Measurements from ENCODE around the gene UBL7. TPM values are rescaled to one million over a fixed set of nuclear protein-coding genes. Genes with fewer than 3 reads are reported as not detected.

UBL7 gene
- total RNA-seq, 1 experiment from 2014 or later = 47.5 TPM

GRCh38 chr15:74418575-74419338 lies 42.2 kb downstream of the UBL7 start:
- H3K14ac ChIP-seq (ENCODE audit: insufficient read depth, low read length) = no peak overlapping the region
- no peak overlapping the region for H4K5ac ChIP-seq (ENCODE audit: insufficient read length, low read depth, low read length)
- no peak overlapping the region for H3K18ac ChIP-seq (ENCODE audit: insufficient read length, low read depth, low read length)
- no peak overlapping the region for H3T11ph ChIP-seq (ENCODE audit: low read length)
- no peak overlapping the region for H4K91ac ChIP-seq (ENCODE audit: insufficient read length, low read depth, low read length)
- H3K9me3 ChIP-seq (ENCODE audit: control insufficient read depth, low read depth, low read length) = no peaks in the 10 kb centered on the region
- H3K9ac ChIP-seq (ENCODE audit: extremely low read depth, insufficient read length, low read length) = no peak overlapping the region
- H2BK5ac ChIP-seq (ENCODE audit: insufficient read length, low read length) = no peak overlapping the region
- DNase-seq = no peak
- no peaks in the 10 kb centered on the region for H3K79me1 ChIP-seq (ENCODE audit: insufficient read depth, low read depth, low read length, poor library complexity, severe bottlenecking)
- no peak overlapping the region for H3K27ac ChIP-seq (ENCODE audit: insufficient read length, low read depth, low read length)
- TF ChIP-seq CTCF (conservative IDR thresholded peaks at IDR 0.05) = no peak
- Mint-ChIP-seq H3K27ac (peak overlapping the region in 2 of 3 experiments; percentile 40 to 57; a peak in 2 of 7 replicates), H3K9me3 (no peaks in the 10 kb centered on the region), H3K36me3 (ENCODE audit: insufficient read depth in 1 of 3, low read depth in 3 of 3) (peaks cover 6 to 10% (median 9%) of the 10 kb centered on the region in 3 experiments), H3K4me1 (peaks cover 28 to 34% of the 10 kb centered on the region in 2 experiments), H3K27me3 (ENCODE audit: low read depth) (no peaks in the 10 kb centered on the region; the same call in 1 of the 2 replicates), H3K4me3 (no peak overlapping the region)
- peaks cover 6% of the 10 kb centered on the region; the same call in 1 of the 2 replicates for H3K4me1 ChIP-seq (ENCODE audit: insufficient read depth, low read length)
- no peaks in the 10 kb centered on the region for H4K20me1 ChIP-seq (ENCODE audit: control insufficient read depth, insufficient read depth, insufficient read length)
- WGBS (ENCODE audit: extremely low coverage, insufficient read length, low lambda C conversion rate) = no CpG with 5 or more reads among the region's 16 CpGs
- no peak overlapping the region for H3K56ac ChIP-seq (ENCODE audit: insufficient read length, low read depth, low read length)
- H2BK120ac ChIP-seq (ENCODE audit: low read depth, low read length, poor library complexity, severe bottlenecking) = no peak overlapping the region
- H2BK12ac ChIP-seq (ENCODE audit: insufficient read length, low read depth, low read length) = no peak overlapping the region
- H3K4ac ChIP-seq (ENCODE audit: low read depth, low read length) = no peak overlapping the region
- no peak overlapping the region for H3K23ac ChIP-seq (ENCODE audit: insufficient read length, low read depth, low read length)
- H2BK15ac ChIP-seq (ENCODE audit: low read depth, low read length) = no peak overlapping the region
- H2BK20ac ChIP-seq (ENCODE audit: low read depth, low read length, poor library complexity, severe bottlenecking) = no peak overlapping the region
- no peak overlapping the region for H4K8ac ChIP-seq (replicated peaks; ENCODE audit: insufficient read length, low read depth, low read length)
- no peak overlapping the region for H3K4me2 ChIP-seq (ENCODE audit: insufficient read depth, insufficient read length, low read length)
- H2AFZ ChIP-seq (ENCODE audit: low read length) = no peak overlapping the region
- no peaks in the 10 kb centered on the region for H3K27me3 ChIP-seq (ENCODE audit: insufficient read depth, low read length)
- H2AK5ac ChIP-seq (ENCODE audit: insufficient read length, low read length) = no peak overlapping the region
- 0 out of 2 replicates have a peak, but pooled peaks cover 2% of the 10 kb centered on the region for H3K79me2 ChIP-seq (ENCODE audit: insufficient read depth, low read length)
- H3K23me2 ChIP-seq (ENCODE audit: insufficient read length, low read depth, low read length, poor library complexity, severe bottlenecking) = no peaks in the 10 kb centered on the region

Measured in H9 (cell line).